ENCODE results near the gene ARID5B.
"Not testable (repeated sequence)": the region's sequence is repeated elsewhere in the genome, so short reads cannot be mapped to it uniquely, and the experiment has no call there.

ARID5B gene

GRCh38 chr10:61967298-61967697, 65.8 kb downstream of the ARID5B start:
- H3K4me3 ChIP-seq (ENCODE audit: low read length), result no peak overlapping the region
- TF ChIP-seq ZNF274 (IDR thresholded peaks at IDR 0.05; ENCODE audit: low read depth, low read length), result no peak

GRCh38 chr10:61970182-61971002, 68.9 kb downstream of the ARID5B start:
- H3K4me3 ChIP-seq (ENCODE audit: low read length), result no peak overlapping the region
- TF ChIP-seq ZNF274 (IDR thresholded peaks at IDR 0.05; ENCODE audit: low read depth, low read length), result no peak

- no peak overlapping the region for H3K4me3 ChIP-seq (ENCODE audit: low read length)
- no peak for TF ChIP-seq ZNF274 (IDR thresholded peaks at IDR 0.05; ENCODE audit: low read depth, low read length)
Measured at GRCh38 chr10:61971003-61971325, 69.5 kb downstream of the ARID5B start.

GRCh38 chr10:61973169-61973568, 71.7 kb downstream of the ARID5B start:
- no peak for TF ChIP-seq ZNF274 (IDR thresholded peaks at IDR 0.05; ENCODE audit: low read depth, low read length)
- no peak overlapping the region for H3K4me3 ChIP-seq (ENCODE audit: low read length)

GRCh38 chr10:61973906-61974305, 72.4 kb downstream of the ARID5B start:
- no peak overlapping the region for H3K4me3 ChIP-seq (ENCODE audit: low read length)
- no peak for TF ChIP-seq ZNF274 (IDR thresholded peaks at IDR 0.05; ENCODE audit: low read depth, low read length)

- H3K4me3 ChIP-seq (ENCODE audit: low read length), result no peak overlapping the region
- no peak for TF ChIP-seq ZNF274 (IDR thresholded peaks at IDR 0.05; ENCODE audit: low read depth, low read length)
Measured at GRCh38 chr10:61974601-61975390, 73.3 kb downstream of the ARID5B start.

- no peak for TF ChIP-seq ZNF274 (IDR thresholded peaks at IDR 0.05; ENCODE audit: low read depth, low read length)
- no peak overlapping the region for H3K4me3 ChIP-seq (ENCODE audit: low read length)
Measured at GRCh38 chr10:61975391-61975932, 74.0 kb downstream of the ARID5B start.

- H3K4me3 ChIP-seq (ENCODE audit: low read length), result not testable (repeated sequence)
Measured at GRCh38 chr10:61976951-61977721, 75.6 kb downstream of the ARID5B start.

- H3K4me3 ChIP-seq (ENCODE audit: low read length), result no peak overlapping the region
- TF ChIP-seq ZNF274 (IDR thresholded peaks at IDR 0.05; ENCODE audit: low read depth, low read length), result no peak
Measured at GRCh38 chr10:61978965-61979364, 77.5 kb downstream of the ARID5B start.

- TF ChIP-seq ZNF274 (IDR thresholded peaks at IDR 0.05; ENCODE audit: low read depth, low read length), result no peak
- no peak overlapping the region for H3K4me3 ChIP-seq (ENCODE audit: low read length)
Measured at GRCh38 chr10:61981460-61981859, 80.0 kb downstream of the ARID5B start.

- no peak for TF ChIP-seq ZNF274 (IDR thresholded peaks at IDR 0.05; ENCODE audit: low read depth, low read length)
- H3K4me3 ChIP-seq (ENCODE audit: low read length), result no peak overlapping the region
Measured at GRCh38 chr10:61983255-61983654, 81.8 kb downstream of the ARID5B start.

- no peak for TF ChIP-seq ZNF274 (IDR thresholded peaks at IDR 0.05; ENCODE audit: low read depth, low read length)
- H3K4me3 ChIP-seq (ENCODE audit: low read length), result no peak overlapping the region
Measured at GRCh38 chr10:61984803-61985418, 83.4 kb downstream of the ARID5B start.

GRCh38 chr10:61985715-61986114, 84.2 kb downstream of the ARID5B start:
- H3K4me3 ChIP-seq (ENCODE audit: low read length), result no peak overlapping the region
- TF ChIP-seq ZNF274 (IDR thresholded peaks at IDR 0.05; ENCODE audit: low read depth, low read length), result no peak

GRCh38 chr10:61986382-61986781, 84.9 kb downstream of the ARID5B start:
- H3K4me3 ChIP-seq (ENCODE audit: low read length), result no peak overlapping the region

More at GRCh38 chr10:61986382-61986781, 84.9 kb downstream of the ARID5B start:
- TF ChIP-seq ZNF274 (IDR thresholded peaks at IDR 0.05; ENCODE audit: low read depth, low read length), result no peak

Data from GM08714 (cell line).